ENCODE measurements around the gene SPATA13. TPM values are rescaled to one million over a fixed set of nuclear protein-coding genes. Genes with fewer than 3 reads are reported as not detected.

SPATA13 gene
- total RNA-seq, 1 experiment from 2014 or later, result 43.0 TPM

DNA sequence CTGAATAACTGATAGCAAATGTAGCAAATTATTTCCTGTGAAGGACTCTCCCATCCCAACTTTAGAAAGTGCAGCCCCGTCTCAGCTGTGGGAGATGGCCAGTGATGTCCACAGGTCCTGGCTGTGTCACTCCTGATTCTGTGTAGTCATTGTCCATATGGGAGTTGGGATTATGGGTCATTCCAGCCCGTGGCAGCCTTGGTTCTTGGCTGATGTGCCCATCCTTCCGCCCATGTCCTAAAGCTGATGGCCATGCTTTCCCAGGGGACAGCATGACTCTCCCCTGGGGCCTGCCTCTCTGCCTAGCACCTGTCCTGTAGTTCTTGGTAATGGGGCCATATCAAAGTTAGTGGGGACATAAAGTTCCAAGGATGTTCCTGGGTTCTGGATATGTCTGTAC, 104.9 kb downstream of the SPATA13 start:
- Histone ChIP-seq H3K9ac (ENCODE audit: low read length) (no peak overlapping the region), H3K9me3 (ENCODE audit: low read length) (no peaks in the 10 kb centered on the region), H3F3A (ENCODE audit: low read length, unreplicated experiment) (no peaks in the 10 kb centered on the region), H4K20me1 (ENCODE audit: low read length) (no peaks in the 10 kb centered on the region), H3K79me2 (ENCODE audit: low read length) (0 out of 2 replicates have a peak, but pooled peaks cover 3% of the 10 kb centered on the region), H3K36me3 (ENCODE audit: low read depth, low read length) (no peaks in the 10 kb centered on the region), H3K4me2 (ENCODE audit: low read length) (no peak overlapping the region), H3K9me2 (replicated peaks; ENCODE audit: low read length) (no peaks in the 10 kb centered on the region), H3K27me3 (ENCODE audit: low read length) (no peaks in the 10 kb centered on the region), H3K27ac (ENCODE audit: low read length) (no peak overlapping the region), H3K4me3 (ENCODE audit: low read length) (no peak overlapping the region), H2AFZ (ENCODE audit: low read length) (no peak overlapping the region), H3K4me1 (ENCODE audit: insufficient read depth, low read length) (no peaks in the 10 kb centered on the region)
- DNase-seq (no peak), ATAC-seq (no peak)
- CTCF ChIA-PET, result no interaction called here
- intact Hi-C loops (cut with micrococcal nuclease), result no loop called here
- BruUV-seq (replicated peaks), result no TSS peak
- POLR2A ChIA-PET (ENCODE audit: unreplicated experiment), result interaction anchor here (0.5 kb wide), 1 partner anchor 8 kb away, joined by 7 read pairs; no protein-coding TSS in a partner anchor
- TF ChIP-seq EZH2 (IDR thresholded peaks at IDR 0.05; ENCODE audit: low read length, unreplicated experiment) (no peak), EZH2phosphoT487 (IDR thresholded peaks at IDR 0.05; ENCODE audit: borderline replicate concordance, low read length) (no peak)
- TF ChIP-seq, protein P1, sequence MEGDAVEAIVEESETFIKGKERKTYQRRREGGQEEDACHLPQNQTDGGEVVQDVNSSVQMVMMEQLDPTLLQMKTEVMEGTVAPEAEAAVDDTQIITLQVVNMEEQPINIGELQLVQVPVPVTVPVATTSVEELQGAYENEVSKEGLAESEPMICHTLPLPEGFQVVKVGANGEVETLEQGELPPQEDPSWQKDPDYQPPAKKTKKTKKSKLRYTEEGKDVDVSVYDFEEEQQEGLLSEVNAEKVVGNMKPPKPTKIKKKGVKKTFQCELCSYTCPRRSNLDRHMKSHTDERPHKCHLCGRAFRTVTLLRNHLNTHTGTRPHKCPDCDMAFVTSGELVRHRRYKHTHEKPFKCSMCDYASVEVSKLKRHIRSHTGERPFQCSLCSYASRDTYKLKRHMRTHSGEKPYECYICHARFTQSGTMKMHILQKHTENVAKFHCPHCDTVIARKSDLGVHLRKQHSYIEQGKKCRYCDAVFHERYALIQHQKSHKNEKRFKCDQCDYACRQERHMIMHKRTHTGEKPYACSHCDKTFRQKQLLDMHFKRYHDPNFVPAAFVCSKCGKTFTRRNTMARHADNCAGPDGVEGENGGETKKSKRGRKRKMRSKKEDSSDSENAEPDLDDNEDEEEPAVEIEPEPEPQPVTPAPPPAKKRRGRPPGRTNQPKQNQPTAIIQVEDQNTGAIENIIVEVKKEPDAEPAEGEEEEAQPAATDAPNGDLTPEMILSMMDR (conservative IDR thresholded peaks at IDR 0.05; ENCODE audit: low read depth, low read length), result no peak

DNA sequence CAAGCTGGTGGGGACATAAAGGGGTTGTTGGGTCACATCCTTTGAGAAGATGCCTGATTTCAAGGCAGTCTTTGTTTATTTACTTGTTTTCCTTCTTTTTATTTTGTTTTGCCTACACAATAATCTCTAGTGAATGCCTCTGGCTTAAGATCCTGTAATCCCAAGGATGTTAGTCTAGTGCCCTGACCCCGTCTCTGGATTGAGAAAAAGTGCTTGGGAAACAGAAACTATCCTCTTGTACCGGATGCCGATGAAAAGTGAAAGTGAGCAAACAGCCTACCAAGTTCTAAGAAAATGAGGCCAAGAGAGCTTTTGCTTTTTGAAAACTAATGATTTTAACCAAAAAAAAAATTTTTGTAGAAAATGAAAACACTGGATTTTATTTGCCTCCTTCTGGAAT, 106.8 kb downstream of the SPATA13 start:
- no peaks in the 10 kb centered on the region for H3K9me3 ChIP-seq (ENCODE audit: low read length)
- BruUV-seq (replicated peaks), result no TSS peak
- H2AFZ ChIP-seq (ENCODE audit: low read length), result no peak overlapping the region
- no peak overlapping the region for H3K9ac ChIP-seq (ENCODE audit: low read length)
- no peaks in the 10 kb centered on the region for H3K9me2 ChIP-seq (replicated peaks; ENCODE audit: low read length)
- ATAC-seq, result no peak
- intact Hi-C loops (cut with micrococcal nuclease), result no loop called here
- H3K27ac ChIP-seq (ENCODE audit: low read length), result no peak overlapping the region
- no peak overlapping the region for H3K4me2 ChIP-seq (ENCODE audit: low read length)
- H3K36me3 ChIP-seq (ENCODE audit: low read depth, low read length), result no peaks in the 10 kb centered on the region
- 0 out of 2 replicates have a peak, but pooled peaks cover 3% of the 10 kb centered on the region for H3K79me2 ChIP-seq (ENCODE audit: low read length)
- POLR2A ChIA-PET (ENCODE audit: unreplicated experiment), result no interaction called here
- no peaks in the 10 kb centered on the region for H4K20me1 ChIP-seq (ENCODE audit: low read length)
- no peak for DNase-seq
- H3K4me3 ChIP-seq (ENCODE audit: low read length), result no peak overlapping the region
- no peaks in the 10 kb centered on the region for H3F3A ChIP-seq (ENCODE audit: low read length, unreplicated experiment)
- CTCF ChIA-PET, result no interaction called here
- H3K4me1 ChIP-seq (ENCODE audit: insufficient read depth, low read length), result no peaks in the 10 kb centered on the region
- no peaks in the 10 kb centered on the region for H3K27me3 ChIP-seq (ENCODE audit: low read length)
- TF ChIP-seq EZH2 (IDR thresholded peaks at IDR 0.05; ENCODE audit: low read length, unreplicated experiment), result no peak
- TF ChIP-seq, protein P1 (conservative IDR thresholded peaks at IDR 0.05; ENCODE audit: low read depth, low read length), result no peak
- no peak for TF ChIP-seq EZH2phosphoT487 (IDR thresholded peaks at IDR 0.05; ENCODE audit: borderline replicate concordance, low read length)

DNA sequence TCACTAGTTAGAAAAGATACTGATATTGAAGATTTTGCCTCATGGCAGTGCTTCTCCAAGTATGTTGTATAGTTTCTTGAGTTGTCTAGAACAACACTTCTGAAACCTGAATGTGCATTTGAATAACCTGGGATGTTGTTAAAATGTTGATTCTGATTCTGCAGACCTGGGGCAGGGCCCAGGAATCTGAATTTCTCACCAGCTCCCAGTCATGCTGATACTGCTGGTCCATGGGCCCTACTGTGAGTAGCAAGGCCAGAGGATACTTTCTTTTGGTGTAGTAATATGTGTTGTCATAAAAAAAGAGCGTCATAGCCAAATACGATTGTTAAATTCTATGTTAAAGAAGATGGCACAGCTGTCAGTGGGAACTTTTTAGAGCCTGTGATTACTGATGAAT, 107.3 kb downstream of the SPATA13 start:
- ATAC-seq (no peak), DNase-seq (no peak)
- Histone ChIP-seq H3K4me2 (ENCODE audit: low read length) (no peak overlapping the region), H3K4me1 (ENCODE audit: insufficient read depth, low read length) (no peaks in the 10 kb centered on the region), H3K4me3 (ENCODE audit: low read length) (no peak overlapping the region), H3F3A (ENCODE audit: low read length, unreplicated experiment) (no peaks in the 10 kb centered on the region), H3K79me2 (ENCODE audit: low read length) (0 out of 2 replicates have a peak, but pooled peaks cover 3% of the 10 kb centered on the region), H3K9ac (ENCODE audit: low read length) (no peak overlapping the region), H3K36me3 (ENCODE audit: low read depth, low read length) (no peaks in the 10 kb centered on the region), H4K20me1 (ENCODE audit: low read length) (no peaks in the 10 kb centered on the region), H3K27me3 (ENCODE audit: low read length) (no peaks in the 10 kb centered on the region), H3K27ac (ENCODE audit: low read length) (no peak overlapping the region), H3K9me3 (ENCODE audit: low read length) (no peaks in the 10 kb centered on the region), H2AFZ (ENCODE audit: low read length) (no peak overlapping the region), H3K9me2 (replicated peaks; ENCODE audit: low read length) (no peaks in the 10 kb centered on the region)
- no TSS peak for BruUV-seq (replicated peaks)
- POLR2A ChIA-PET (ENCODE audit: unreplicated experiment), result no interaction called here
- TF ChIP-seq EZH2 (IDR thresholded peaks at IDR 0.05; ENCODE audit: low read length, unreplicated experiment), result no peak
- TF ChIP-seq EZH2phosphoT487 (IDR thresholded peaks at IDR 0.05; ENCODE audit: borderline replicate concordance, low read length), result no peak
- TF ChIP-seq, protein P1 (conservative IDR thresholded peaks at IDR 0.05; ENCODE audit: low read depth, low read length), result no peak
- intact Hi-C loops (cut with micrococcal nuclease), result no loop called here
- CTCF ChIA-PET, result no interaction called here

Data from PC-3 (cell line).